ENCODE results near the gene PUS10. TPM values are rescaled to one million over a fixed set of nuclear protein-coding genes. Genes with fewer than 3 reads are reported as not detected.

PUS10 gene
- total RNA-seq, 1 donor from 2014 or later: 7.1 TPM

GRCh38 chr2:60965499-60965785 lies 52.6 kb downstream of the PUS10 start:
- Mint-ChIP-seq H3K4me3 (ENCODE audit: low read depth) (no peak overlapping the region), H3K27me3 (no peaks in the 10 kb centered on the region), H3K4me1 (ENCODE audit: low read depth) (peaks cover 5% of the 10 kb centered on the region), H3K9me3 (ENCODE audit: low read depth) (no peaks in the 10 kb centered on the region), H3K36me3 (ENCODE audit: insufficient read depth) (no peaks in the 10 kb centered on the region), H3K27ac (no peak overlapping the region)
- no peak for TF ChIP-seq CTCF (IDR thresholded peaks at IDR 0.05; ENCODE audit: unreplicated experiment)
- DNase-seq (ENCODE audit: low spot score, unreplicated experiment): no peak

- no peak for DNase-seq (ENCODE audit: low spot score, unreplicated experiment)
- no peak for TF ChIP-seq CTCF (IDR thresholded peaks at IDR 0.05; ENCODE audit: unreplicated experiment)
- Mint-ChIP-seq H3K4me1 (ENCODE audit: low read depth) (peaks cover 5% of the 10 kb centered on the region), H3K4me3 (ENCODE audit: low read depth) (no peak overlapping the region), H3K27ac (no peak overlapping the region), H3K27me3 (no peaks in the 10 kb centered on the region), H3K36me3 (ENCODE audit: insufficient read depth) (no peaks in the 10 kb centered on the region), H3K9me3 (ENCODE audit: low read depth) (no peaks in the 10 kb centered on the region)
Measured at GRCh38 chr2:60964651-60965498, 53.2 kb downstream of the PUS10 start.

- H3K4me3 Mint-ChIP-seq (ENCODE audit: low read depth): no peak overlapping the region
- peaks cover 5% of the 10 kb centered on the region for H3K4me1 Mint-ChIP-seq (ENCODE audit: low read depth)
- H3K27ac Mint-ChIP-seq: no peak overlapping the region
- H3K9me3 Mint-ChIP-seq (ENCODE audit: low read depth): no peaks in the 10 kb centered on the region
- DNase-seq (ENCODE audit: low spot score, unreplicated experiment): no peak
- TF ChIP-seq CTCF (IDR thresholded peaks at IDR 0.05; ENCODE audit: unreplicated experiment): no peak
- no peaks in the 10 kb centered on the region for H3K27me3 Mint-ChIP-seq
- no peaks in the 10 kb centered on the region for H3K36me3 Mint-ChIP-seq (ENCODE audit: insufficient read depth)
Measured at GRCh38 chr2:60963190-60963589, 54.9 kb downstream of the PUS10 start.

GRCh38 chr2:60962528-60962927 lies 55.5 kb downstream of the PUS10 start:
- H3K27ac Mint-ChIP-seq: no peak overlapping the region
- H3K27me3 Mint-ChIP-seq: no peaks in the 10 kb centered on the region
- no peaks in the 10 kb centered on the region for H3K36me3 Mint-ChIP-seq (ENCODE audit: insufficient read depth)
- no peak for TF ChIP-seq CTCF (IDR thresholded peaks at IDR 0.05; ENCODE audit: unreplicated experiment)
- peaks cover 5% of the 10 kb centered on the region for H3K4me1 Mint-ChIP-seq (ENCODE audit: low read depth)
- H3K9me3 Mint-ChIP-seq (ENCODE audit: low read depth): no peaks in the 10 kb centered on the region
- DNase-seq (ENCODE audit: low spot score, unreplicated experiment): no peak
- H3K4me3 Mint-ChIP-seq (ENCODE audit: low read depth): no peak overlapping the region

- Mint-ChIP-seq H3K36me3 (ENCODE audit: insufficient read depth) (no peaks in the 10 kb centered on the region), H3K27ac (no peak overlapping the region), H3K4me3 (ENCODE audit: low read depth) (no peak overlapping the region), H3K9me3 (ENCODE audit: low read depth) (no peaks in the 10 kb centered on the region), H3K27me3 (no peaks in the 10 kb centered on the region), H3K4me1 (ENCODE audit: low read depth) (peaks cover 5% of the 10 kb centered on the region)
- no peak for DNase-seq (ENCODE audit: low spot score, unreplicated experiment)
- TF ChIP-seq CTCF (IDR thresholded peaks at IDR 0.05; ENCODE audit: unreplicated experiment): no peak
Measured at GRCh38 chr2:60961457-60961856, 56.6 kb downstream of the PUS10 start.
